ENCODE data around the gene TAX1BP3.
A peak's percentile ranks its signal among the peaks of the same experiment; 100 is the strongest.
"Not testable (repeated sequence)": the region's sequence is repeated elsewhere in the genome, so short reads cannot be mapped to it uniquely, and the experiment has no call there.

TAX1BP3 gene

GRCh38 chr17:3668279-3669084, at the start of gene TAX1BP3, which contains the start of gene EMC6:
TAX1BP3 (minus strand) TSS chr17:3668578; CDS start chr17:3668526, 52 bp downstream.
EMC6 (plus strand) TSS chr17:3668812; CDS start chr17:3669147, 335 bp downstream.
- DNase-seq = peak; percentile 98 to 100 (median 99)
- intact Hi-C loops (cut with DNase I) = loop anchor here (10.0 kb wide), 2 partner anchors 134 to 624 kb away; no protein-coding TSS in a partner anchor

- intact Hi-C loops (cut with DNase I) = no loop called here
Observed at GRCh38 chr17:3715296-3715695, 46.9 kb upstream of the TAX1BP3 start.

GRCh38 chr17:3712811-3713463, 44.6 kb upstream of the TAX1BP3 start:
- DNase-seq = no peak
- intact Hi-C loops (cut with DNase I) = no loop called here

More at GRCh38 chr17:3715296-3715695, 46.9 kb upstream of the TAX1BP3 start:
- peak in 14 of 42 donors; percentile 16 to 65 (median 44) for DNase-seq

- intact Hi-C loops (cut with DNase I) = no loop called here
- peak in 1 of 42 donors; percentile 49 for DNase-seq
Observed at GRCh38 chr17:3710951-3711383, 42.6 kb upstream of the TAX1BP3 start.

GRCh38 chr17:3708366-3708765, 40.0 kb upstream of the TAX1BP3 start:
- intact Hi-C loops (cut with DNase I) = no loop called here
- no peak for DNase-seq

GRCh38 chr17:3705718-3705984, 37.3 kb upstream of the TAX1BP3 start:
- DNase-seq; intact Hi-C loops (cut with DNase I): not testable (repeated sequence)

- DNase-seq = no peak
- intact Hi-C loops (cut with DNase I) = no loop called here
Observed at GRCh38 chr17:3704931-3705717, 36.7 kb upstream of the TAX1BP3 start.

GRCh38 chr17:3702041-3702539, 33.7 kb upstream of the TAX1BP3 start:
- intact Hi-C loops (cut with DNase I) = not testable (repeated sequence)

GRCh38 chr17:3699951-3700350, 31.6 kb upstream of the TAX1BP3 start:
- intact Hi-C loops (cut with DNase I) = no loop called here
- no peak for DNase-seq

More at GRCh38 chr17:3702041-3702539, 33.7 kb upstream of the TAX1BP3 start:
- not testable (repeated sequence) for DNase-seq

- no peak for DNase-seq
- intact Hi-C loops (cut with DNase I) = no loop called here
Observed at GRCh38 chr17:3698139-3698538, 29.8 kb upstream of the TAX1BP3 start.

- intact Hi-C loops (cut with DNase I) = no loop called here
- DNase-seq = peak in 37 of 42 donors; percentile 20 to 84 (median 57)
Observed at GRCh38 chr17:3697103-3697476, 28.7 kb upstream of the TAX1BP3 start.

GRCh38 chr17:3695723-3696411, 27.5 kb upstream of the TAX1BP3 start, which contains the start of gene P2RX5:
P2RX5 (minus strand) TSS chr17:3696155; CDS start chr17:3696005, 150 bp downstream.
- peak in 17 of 42 donors; percentile 14 to 50 (median 30) for DNase-seq
- intact Hi-C loops (cut with DNase I) = no loop called here

GRCh38 chr17:3695129-3695722, 26.8 kb upstream of the TAX1BP3 start:
- intact Hi-C loops (cut with DNase I) = no loop called here
- peak in 1 of 42 donors; percentile 13 for DNase-seq

GRCh38 chr17:3693829-3694231, 25.5 kb upstream of the TAX1BP3 start:
- no peak for DNase-seq
- intact Hi-C loops (cut with DNase I) = no loop called here

GRCh38 chr17:3693141-3693540, 24.8 kb upstream of the TAX1BP3 start:
- no peak for DNase-seq
- intact Hi-C loops (cut with DNase I) = no loop called here

- peak in 1 of 42 donors; percentile 51 for DNase-seq
- intact Hi-C loops (cut with DNase I) = no loop called here
Observed at GRCh38 chr17:3692346-3692745, 24.0 kb upstream of the TAX1BP3 start.

GRCh38 chr17:3691617-3692067, 23.3 kb upstream of the TAX1BP3 start:
- intact Hi-C loops (cut with DNase I) = no loop called here
- DNase-seq = no peak

- intact Hi-C loops (cut with DNase I) = no loop called here
- no peak for DNase-seq
Observed at GRCh38 chr17:3690094-3690715, 21.8 kb upstream of the TAX1BP3 start.

Data from head of caudate nucleus (tissue), 42 donors.